Trophoblast cell (in vitro differentiated cells and primary cell): ENCODE data around the gene ROR1.

Experiments
- DNase-seq, 2 donors: peaks; one replicate each; pipeline ENCODE4 v3.0.0-alpha.2; 2016
- H2AFZ ChIP-seq: 2 replicates; pipeline ENCODE4 v1.6.1; 2013; ENCODE audit warnings: low read length, moderate library complexity, mild to moderate bottlenecking; ENCODE audit not compliant: insufficient read depth, poor library complexity
- H2AK5ac ChIP-seq: 2 replicates; pipeline ENCODE4 v1.6.1; 2013; ENCODE audit warnings: mild to moderate bottlenecking, low read length
- H2BK120ac ChIP-seq: 2 replicates; pipeline ENCODE4 v1.6.1; 2013; ENCODE audit warnings: low read length, mild to moderate bottlenecking, moderate library complexity; ENCODE audit not compliant: insufficient read depth, poor library complexity
- H2BK12ac ChIP-seq: 2 replicates; pipeline ENCODE4 v1.6.1; 2013; ENCODE audit warnings: mild to moderate bottlenecking, low read length, moderate library complexity
- H2BK5ac ChIP-seq: 2 replicates; pipeline ENCODE4 v1.6.1; 2013; ENCODE audit warnings: low read length, low read depth, moderate library complexity, mild to moderate bottlenecking; ENCODE audit not compliant: poor library complexity
- H3K14ac ChIP-seq: 2 replicates; pipeline ENCODE4 v1.6.1; 2013; ENCODE audit warnings: mild to moderate bottlenecking, low read length
- H3K18ac ChIP-seq: 2 replicates; pipeline ENCODE4 v1.6.1; 2013; ENCODE audit warnings: mild to moderate bottlenecking, low read length
- H3K23ac ChIP-seq: 2 replicates; pipeline ENCODE4 v1.6.1; 2013; ENCODE audit warnings: low read length
- H3K27ac ChIP-seq: 2 replicates; pipeline ENCODE4 v1.5.1; 2013; ENCODE audit warnings: low read depth, mild to moderate bottlenecking, inconsistent platforms, low read length, moderate library complexity
- H3K27me3 ChIP-seq: 2 replicates; pipeline ENCODE4 v1.6.1; 2013; ENCODE audit warnings: inconsistent platforms, mild to moderate bottlenecking, low read length, moderate library complexity; ENCODE audit not compliant: insufficient read depth
- H3K36me3 ChIP-seq, 2 experiments: 1 replicate in 1 of 2; 2 replicates in 1 of 2; pipeline ENCODE4 v1.6.1; 2013; ENCODE audit warnings: low read length in 2 of 2, mild to moderate bottlenecking in 2 of 2, moderate library complexity in 1 of 2; ENCODE audit not compliant: insufficient read depth in 2 of 2, control insufficient read depth in 1 of 2
- H3K4ac ChIP-seq: 2 replicates; pipeline ENCODE4 v1.6.1; 2013; ENCODE audit warnings: low read depth, mild to moderate bottlenecking, low read length, moderate library complexity
- H3K4me1 ChIP-seq, 2 experiments: 1 replicate in 1 of 2; 2 replicates in 1 of 2; pipeline ENCODE4 v1.6.1; 2013; ENCODE audit warnings: low read length in 2 of 2, mild to moderate bottlenecking in 2 of 2, moderate library complexity in 1 of 2; ENCODE audit not compliant: insufficient read depth in 2 of 2, control insufficient read depth in 1 of 2
- H3K4me2 ChIP-seq: 2 replicates; pipeline ENCODE4 v1.6.1; 2013; ENCODE audit warnings: inconsistent platforms, mild to moderate bottlenecking, low read length, moderate library complexity
- H3K4me3 ChIP-seq: 2 replicates; pipeline ENCODE4 v1.5.1; 2013; ENCODE audit warnings: mild to moderate bottlenecking, low read depth, low read length, inconsistent platforms
- H3K79me1 ChIP-seq: one replicate; pipeline ENCODE4 v1.6.1; 2013; ENCODE audit warnings: low read length
- H3K79me2 ChIP-seq: 2 replicates; pipeline ENCODE4 v1.6.1; 2013; ENCODE audit warnings: low read length, mild to moderate bottlenecking; ENCODE audit not compliant: control insufficient read depth, insufficient read depth, poor library complexity
- H3K9ac ChIP-seq: 2 replicates; pipeline ENCODE4 v1.6.1; 2013; ENCODE audit warnings: mild to moderate bottlenecking, low read length
- H3K9me3 ChIP-seq: 2 replicates; pipeline ENCODE4 v1.6.1; 2013; ENCODE audit warnings: low read depth, mild to moderate bottlenecking, control low read depth, inconsistent platforms, low read length; ENCODE audit not compliant: insufficient read depth
- H4K12ac ChIP-seq: 2 replicates; pipeline ENCODE4 v1.6.1; 2013; ENCODE audit warnings: low read depth, mild to moderate bottlenecking, low read length, moderate library complexity
- H4K8ac ChIP-seq: 2 replicates; pipeline ENCODE4 v1.6.1; 2013; ENCODE audit warnings: low read depth, mild to moderate bottlenecking, low read length, moderate library complexity
- H4K91ac ChIP-seq: one replicate; pipeline ENCODE4 v1.6.1; 2013; ENCODE audit warnings: low read depth, mild to moderate bottlenecking, low read length, moderate library complexity
- WGBS: extraction: QIAGEN DNeasy Blood & Tissue Kit; methylation state at CpG from one replicate; pipeline ENCODE4 v1.1.7; 2013; ENCODE audit warnings: missing lambda C conversion rate; ENCODE audit not compliant: insufficient read length, insufficient coverage; ENCODE audit errors: extremely low coverage; 5-methylcytosine and 5-hydroxymethylcytosine counted together

Gene ROR1

GRCh38 chr1:64107632-64108031, 333.8 kb downstream of the ROR1 start:
- Histone ChIP-seq H4K91ac (no peak overlapping the region), H2BK12ac (no peak overlapping the region), H3K27ac (no peak overlapping the region), H3K4ac (no peak overlapping the region), H4K12ac (no peak overlapping the region), H2AFZ (no peak overlapping the region), H3K4me2 (no peak overlapping the region), H3K4me3 (no peak overlapping the region), H4K8ac (no peak overlapping the region), H3K9me3 (no peaks in the 10 kb centered on the region), H2AK5ac (no peak overlapping the region), H3K9ac (no peak overlapping the region), H2BK5ac (no peak overlapping the region), H3K18ac (no peak overlapping the region), H3K36me3 (no peaks in the 10 kb centered on the region), H3K4me1 (peaks cover 7 to 9% of the 10 kb centered on the region in 2 experiments), H3K23ac (no peak overlapping the region), H3K27me3 (no peaks in the 10 kb centered on the region), H2BK120ac (no peak overlapping the region), H3K79me1 (peaks cover 2% of the 10 kb centered on the region), H3K14ac (no peak overlapping the region), H3K79me2 (no peaks in the 10 kb centered on the region)
- no CpG with 5 or more reads among the region's 2 CpGs for WGBS
- DNase-seq = no peak

DNA sequence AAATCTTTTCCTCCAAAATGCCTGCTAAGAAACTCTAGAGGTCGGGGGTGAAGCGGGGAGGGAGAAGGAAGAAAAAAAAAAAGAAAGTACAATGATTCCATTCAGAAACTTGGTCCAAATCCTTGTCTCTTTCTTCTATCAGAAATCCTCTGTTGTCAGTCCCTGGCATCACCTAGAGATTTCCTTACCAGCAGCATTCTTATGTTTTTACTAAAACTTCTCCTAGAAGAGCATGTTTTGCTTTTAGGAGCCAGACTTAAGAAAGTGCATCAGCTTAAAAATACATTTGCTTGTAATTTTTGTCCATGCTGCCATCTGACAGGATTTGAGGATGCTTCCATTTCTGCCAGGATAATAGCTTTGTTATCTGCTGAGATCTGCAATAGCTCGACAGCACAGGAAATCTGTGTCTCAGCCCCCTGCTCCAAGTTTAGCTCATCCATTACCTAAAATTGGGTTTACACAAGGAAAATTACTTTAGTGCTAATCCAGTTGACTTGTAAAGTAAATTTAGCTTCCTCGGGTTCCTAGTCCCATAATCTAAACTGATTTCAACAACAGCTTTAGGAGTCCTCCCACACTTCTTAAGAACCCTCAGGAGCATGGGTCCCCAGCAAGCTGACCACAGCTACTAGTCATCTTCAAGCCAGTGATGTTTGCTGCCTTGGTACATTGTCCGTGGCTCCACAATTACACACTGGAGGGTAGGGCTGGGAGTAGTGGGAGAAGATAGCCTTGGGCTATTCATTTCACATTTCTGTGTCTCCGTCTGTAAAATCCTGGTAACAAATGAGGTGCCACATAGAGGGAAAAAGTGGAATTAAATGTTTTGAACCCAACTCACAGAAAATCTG, 337.3 kb downstream of the ROR1 start:
- Histone ChIP-seq H3K79me1 (peaks cover 2% of the 10 kb centered on the region), H3K36me3 (no peaks in the 10 kb centered on the region), H2AFZ (no peak overlapping the region), H4K91ac (peak overlapping the region; percentile 3), H3K27me3 (no peaks in the 10 kb centered on the region), H3K14ac (no peak overlapping the region), H3K23ac (no peak overlapping the region), H2AK5ac (no peak overlapping the region), H2BK120ac (no peak overlapping the region), H4K8ac (no peak overlapping the region), H2BK5ac (no peak overlapping the region), H3K4me2 (no peak overlapping the region), H3K27ac (peak overlapping the region; percentile 75), H2BK12ac (peak overlapping the region; percentile 10), H3K9ac (no peak overlapping the region), H3K4me3 (no peak overlapping the region), H3K4ac (no peak overlapping the region), H3K18ac (peak overlapping the region; percentile 13), H4K12ac (no peak overlapping the region), H3K79me2 (no peaks in the 10 kb centered on the region), H3K9me3 (no peaks in the 10 kb centered on the region), H3K4me1 (peaks cover 7 to 9% of the 10 kb centered on the region in 2 experiments)
- WGBS = no CpG with 5 or more reads among the region's 6 CpGs
- DNase-seq = peak in 1 of 2 donors; percentile 56

DNA sequence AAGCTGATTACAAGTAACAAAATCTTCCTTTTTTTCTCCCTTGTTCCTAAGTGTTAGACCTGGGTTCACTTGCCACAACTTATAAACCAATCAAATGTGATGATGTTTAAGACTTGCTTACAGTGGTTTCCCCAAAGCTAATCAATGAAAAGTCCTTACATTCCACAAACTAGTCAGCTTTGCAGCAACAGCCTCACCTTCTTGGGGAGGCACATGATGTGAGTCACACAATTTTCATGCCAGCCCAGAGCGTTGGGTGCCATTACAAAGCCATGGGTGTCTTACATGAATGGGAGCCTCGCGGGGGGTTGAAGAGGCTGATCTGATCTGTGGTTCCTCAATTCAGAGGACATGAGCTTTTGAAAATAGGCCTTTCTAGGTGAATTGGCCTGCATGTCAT, 338.0 kb downstream of the ROR1 start:
- no peak overlapping the region for H3K4me2 ChIP-seq
- no peak overlapping the region for H4K8ac ChIP-seq
- H2BK5ac ChIP-seq = no peak overlapping the region
- H3K18ac ChIP-seq = peak overlapping the region; percentile 22
- H3K14ac ChIP-seq = no peak overlapping the region
- peak overlapping the region; percentile 10 for H2BK120ac ChIP-seq
- H3K79me2 ChIP-seq = no peaks in the 10 kb centered on the region
- no peak overlapping the region for H3K4me3 ChIP-seq
- DNase-seq = no peak
- H4K91ac ChIP-seq = no peak overlapping the region
- H4K12ac ChIP-seq = no peak overlapping the region
- H3K27me3 ChIP-seq = no peaks in the 10 kb centered on the region
- no peak overlapping the region for H3K4ac ChIP-seq
- peaks cover 7 to 9% of the 10 kb centered on the region in 2 experiments for H3K4me1 ChIP-seq
- H3K79me1 ChIP-seq = peaks cover 2% of the 10 kb centered on the region
- no peak overlapping the region for H3K23ac ChIP-seq
- H3K27ac ChIP-seq = no peak overlapping the region
- WGBS = no CpG with 5 or more reads among the region's 3 CpGs
- peak overlapping the region; percentile 37 for H2BK12ac ChIP-seq
- no peaks in the 10 kb centered on the region for H3K36me3 ChIP-seq
- no peak overlapping the region for H2AK5ac ChIP-seq
- no peak overlapping the region for H3K9ac ChIP-seq
- H3K9me3 ChIP-seq = no peaks in the 10 kb centered on the region
- no peak overlapping the region for H2AFZ ChIP-seq

- Histone ChIP-seq H3K18ac (no peak overlapping the region), H4K91ac (no peak overlapping the region), H3K4me2 (no peak overlapping the region), H3K14ac (no peak overlapping the region), H3K36me3 (no peaks in the 10 kb centered on the region), H3K4ac (no peak overlapping the region), H3K27me3 (no peaks in the 10 kb centered on the region), H3K9me3 (no peaks in the 10 kb centered on the region), H2BK12ac (no peak overlapping the region), H3K9ac (no peak overlapping the region), H3K79me2 (no peaks in the 10 kb centered on the region), H2BK120ac (no peak overlapping the region), H4K8ac (no peak overlapping the region), H3K27ac (no peak overlapping the region), H3K4me1 (peaks cover 7 to 9% of the 10 kb centered on the region in 2 experiments), H2BK5ac (no peak overlapping the region), H3K23ac (no peak overlapping the region), H2AFZ (no peak overlapping the region), H2AK5ac (no peak overlapping the region), H3K79me1 (peaks cover 2% of the 10 kb centered on the region), H3K4me3 (no peak overlapping the region), H4K12ac (no peak overlapping the region)
- no CpG with 5 or more reads among the region's 2 CpGs for WGBS
- DNase-seq = peak; percentile 5 to 41
Measured at GRCh38 chr1:64112281-64112680, 338.5 kb downstream of the ROR1 start.
